H9 (cell line): ENCODE measurements around the gene DERL2. TPM values are rescaled to one million over a fixed set of nuclear protein-coding genes. Genes with fewer than 3 reads are reported as not detected.

ENCODE experiments used
- DNase-seq: peaks from one replicate; pipeline ENCODE4 v3.0.0-alpha.2; 2017
- H2AFZ ChIP-seq: one replicate; pipeline ENCODE4 v1.6.1; 2013; ENCODE audit warnings: mild to moderate bottlenecking, low read length, control low read depth, moderate library complexity
- H2AK5ac ChIP-seq: 2 replicates; pipeline ENCODE4 v1.6.1; 2013; ENCODE audit warnings: low read length, control low read depth, mixed read lengths; ENCODE audit not compliant: insufficient read length
- H2BK120ac ChIP-seq: one replicate; pipeline ENCODE4 v1.6.1; 2013; ENCODE audit warnings: low read depth, mild to moderate bottlenecking, low read length, control low read depth, inconsistent platforms; ENCODE audit not compliant: poor library complexity, severe bottlenecking
- H2BK12ac ChIP-seq: 2 replicates; pipeline ENCODE4 v1.6.1; 2013; ENCODE audit warnings: low read length, control low read depth, mixed read lengths, low read depth; ENCODE audit not compliant: insufficient read length
- H2BK15ac ChIP-seq: 2 replicates; pipeline ENCODE4 v1.6.1; 2013; ENCODE audit warnings: low read depth, low read length, control low read depth
- H2BK20ac ChIP-seq: one replicate; pipeline ENCODE4 v1.6.1; 2013; ENCODE audit warnings: low read depth, mild to moderate bottlenecking, low read length, control low read depth, inconsistent platforms; ENCODE audit not compliant: poor library complexity, severe bottlenecking
- H2BK5ac ChIP-seq: 2 replicates; pipeline ENCODE4 v1.6.1; 2013; ENCODE audit warnings: low read length, control low read depth, mixed read lengths; ENCODE audit not compliant: insufficient read length
- H3K14ac ChIP-seq: 2 replicates; pipeline ENCODE4 v1.6.1; 2013; ENCODE audit warnings: low read length, control low read depth; ENCODE audit not compliant: insufficient read depth
- H3K18ac ChIP-seq: 2 replicates; pipeline ENCODE4 v1.6.1; 2013; ENCODE audit warnings: low read depth, mild to moderate bottlenecking, mixed read lengths, low read length, control low read depth; ENCODE audit not compliant: insufficient read length
- H3K23ac ChIP-seq: 2 replicates; pipeline ENCODE4 v1.6.1; 2013; ENCODE audit warnings: low read length, control low read depth, mixed read lengths, low read depth; ENCODE audit not compliant: insufficient read length
- H3K23me2 ChIP-seq: 2 replicates; pipeline ENCODE4 v1.6.1; 2013; ENCODE audit warnings: low read depth, mild to moderate bottlenecking, mixed read lengths, low read length, control low read depth; ENCODE audit not compliant: insufficient read length, poor library complexity, severe bottlenecking
- H3K27ac ChIP-seq: 2 replicates; pipeline ENCODE4 v1.5.1; 2013; ENCODE audit warnings: low read length, control low read depth, mixed read lengths, low read depth; ENCODE audit not compliant: insufficient read length
- H3K27me3 ChIP-seq: 2 replicates; pipeline ENCODE4 v1.6.1; 2013; ENCODE audit warnings: low read length, control low read depth, inconsistent platforms; ENCODE audit not compliant: insufficient read depth
- H3K4ac ChIP-seq: 2 replicates; pipeline ENCODE4 v1.6.1; 2013; ENCODE audit warnings: low read depth, mild to moderate bottlenecking, control low read depth, inconsistent platforms, low read length, moderate library complexity
- H3K4me1 ChIP-seq: 2 replicates; pipeline ENCODE4 v1.6.1; 2013; ENCODE audit warnings: low read length, control low read depth, inconsistent platforms; ENCODE audit not compliant: insufficient read depth
- H3K4me2 ChIP-seq: 2 replicates; pipeline ENCODE4 v1.6.1; 2013; ENCODE audit warnings: low read length, control low read depth, mixed read lengths; ENCODE audit not compliant: insufficient read length, insufficient read depth
- H3K56ac ChIP-seq: 2 replicates; pipeline ENCODE4 v1.6.1; 2013; ENCODE audit warnings: low read depth, mild to moderate bottlenecking, mixed read lengths, low read length, control low read depth; ENCODE audit not compliant: insufficient read length
- H3K79me1 ChIP-seq: 2 replicates; pipeline ENCODE4 v1.6.1; 2013; ENCODE audit warnings: low read depth, mild to moderate bottlenecking, moderate library complexity, low read length, control low read depth, inconsistent platforms; ENCODE audit not compliant: insufficient read depth, poor library complexity, severe bottlenecking
- H3K79me2 ChIP-seq: 2 replicates; pipeline ENCODE4 v1.6.1; 2013; ENCODE audit warnings: low read length, control low read depth, inconsistent platforms; ENCODE audit not compliant: insufficient read depth
- H3K9ac ChIP-seq: 2 replicates; pipeline ENCODE4 v1.6.1; 2013; ENCODE audit warnings: low read length, control low read depth, mixed read lengths; ENCODE audit not compliant: insufficient read length; ENCODE audit errors: extremely low read depth
- H3K9me3 ChIP-seq: one replicate; pipeline ENCODE4 v1.6.1; 2013; ENCODE audit warnings: low read depth, low read length, inconsistent platforms; ENCODE audit not compliant: control insufficient read depth
- H3T11ph ChIP-seq: one replicate; pipeline ENCODE4 v1.6.1; 2013; ENCODE audit warnings: mild to moderate bottlenecking, low read length, control low read depth, inconsistent platforms
- H4K20me1 ChIP-seq: one replicate; pipeline ENCODE4 v1.6.1; 2013; ENCODE audit not compliant: control insufficient read depth, insufficient read length, insufficient read depth
- H4K5ac ChIP-seq: 2 replicates; pipeline ENCODE4 v1.6.1; 2013; ENCODE audit warnings: low read depth, mild to moderate bottlenecking, mixed read lengths, low read length, control low read depth; ENCODE audit not compliant: insufficient read length
- H4K8ac ChIP-seq: replicated peaks from 2 replicates; pipeline ENCODE4 v1.6.1; 2013; ENCODE audit warnings: low read length, control low read depth, mixed read lengths, low read depth; ENCODE audit not compliant: insufficient read length
- H4K91ac ChIP-seq: 2 replicates; pipeline ENCODE4 v1.6.1; 2013; ENCODE audit warnings: low read depth, mild to moderate bottlenecking, moderate library complexity, mixed read lengths, low read length, control low read depth; ENCODE audit not compliant: insufficient read length
- H3K27ac Mint-ChIP-seq, 3 experiments: 2 replicates in 2 of 3; 3 replicates in 1 of 3; pipeline ENCODE4 v1.8.0; 2020 to 2021; ENCODE audit warnings: mixed read lengths in 3 of 3, mild to moderate bottlenecking in 1 of 3, moderate library complexity in 1 of 3
- H3K27me3 Mint-ChIP-seq: 2 replicates; pipeline ENCODE4 v1.8.0; 2021; ENCODE audit warnings: low read depth, mild to moderate bottlenecking, moderate library complexity, mixed read lengths
- H3K36me3 Mint-ChIP-seq, 3 experiments: 2 replicates in 2 of 3; 3 replicates in 1 of 3; pipeline ENCODE4 v1.8.0; 2020 to 2021; ENCODE audit warnings: low read depth in 3 of 3, mixed read lengths in 3 of 3; ENCODE audit not compliant: insufficient read depth in 1 of 3
- H3K4me1 Mint-ChIP-seq, 2 experiments: 2 replicates each; pipeline ENCODE4 v1.8.0; 2020; ENCODE audit warnings: mixed read lengths in 2 of 2
- H3K4me3 Mint-ChIP-seq, 2 experiments: 2 replicates in 1 of 2; 3 replicates in 1 of 2; pipeline ENCODE4 v1.8.0; 2020 to 2021; ENCODE audit warnings: mild to moderate bottlenecking in 2 of 2, mixed read lengths in 2 of 2, moderate library complexity in 1 of 2
- H3K9me3 Mint-ChIP-seq, 2 experiments: 2 replicates in 1 of 2; 3 replicates in 1 of 2; pipeline ENCODE4 v1.8.0; 2020; ENCODE audit warnings: mild to moderate bottlenecking in 2 of 2, mixed read lengths in 2 of 2, moderate library complexity in 1 of 2
- WGBS: extraction: QIAGEN DNeasy Blood & Tissue Kit; methylation state at CpG from one replicate; pipeline ENCODE4 v1.1.7; 2013; ENCODE audit warnings: missing lambda C conversion rate, low lambda C conversion rate, mixed read lengths; ENCODE audit not compliant: insufficient read length; ENCODE audit errors: extremely low coverage; 5-methylcytosine and 5-hydroxymethylcytosine counted together
- total RNA-seq: library from RNA; stranded (reverse); gene quantifications from 2 replicates; pipeline ENCODE4 v1.2.1, GENCODE V29; 2021
- TF ChIP-seq, protein P1 (sequence below): fragments of 200-600 bp; sonication (generic); conservative IDR thresholded peaks from 3 replicates; pipeline ENCODE4 v1.8.0; 2021; ENCODE audit warnings: antibody characterized with exemption, mild to moderate bottlenecking

The DERL2 gene
- total RNA-seq, 1 experiment from 2014 or later = 83.2 TPM

DNA sequence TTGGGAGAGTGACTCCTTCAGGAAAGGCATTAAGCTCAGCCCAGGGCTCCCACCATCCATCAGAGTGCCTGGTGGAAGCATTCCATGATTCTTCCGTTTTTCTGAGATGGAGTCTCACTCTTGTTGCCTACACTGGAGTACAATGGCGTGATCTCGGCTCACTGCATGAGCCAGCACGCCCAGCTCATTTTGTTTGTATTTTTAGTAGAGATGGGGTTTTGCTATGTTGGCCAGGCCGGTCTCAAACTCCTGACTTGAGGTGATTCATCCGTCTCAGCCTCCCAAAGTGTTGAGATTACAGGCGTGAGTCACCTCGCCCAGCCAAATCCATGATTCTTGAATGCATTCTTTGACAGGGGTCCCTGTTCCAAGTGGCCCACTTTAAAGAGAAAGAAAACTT is 23.5 kb upstream of the DERL2 start:
- Histone ChIP-seq H4K8ac (no peak overlapping the region), H3K4ac (no peak overlapping the region), H3K9me3 (no peaks in the 10 kb centered on the region), H3T11ph (no peak overlapping the region), H3K79me1 (no peaks in the 10 kb centered on the region), H2BK20ac (no peak overlapping the region), H2AFZ (no peak overlapping the region), H3K4me1 (no peaks in the 10 kb centered on the region), H2BK15ac (no peak overlapping the region), H3K56ac (no peak overlapping the region), H2BK5ac (no peak overlapping the region), H3K4me2 (no peak overlapping the region), H2AK5ac (no peak overlapping the region), H3K79me2 (no peaks in the 10 kb centered on the region), H3K14ac (no peak overlapping the region), H3K23me2 (no peaks in the 10 kb centered on the region), H4K5ac (no peak overlapping the region), H3K27ac (no peak overlapping the region), H2BK120ac (no peak overlapping the region), H2BK12ac (no peak overlapping the region), H4K91ac (no peak overlapping the region), H3K23ac (no peak overlapping the region), H4K20me1 (no peaks in the 10 kb centered on the region), H3K27me3 (no peaks in the 10 kb centered on the region), H3K18ac (no peak overlapping the region), H3K9ac (no peak overlapping the region)
- TF ChIP-seq, protein P1, sequence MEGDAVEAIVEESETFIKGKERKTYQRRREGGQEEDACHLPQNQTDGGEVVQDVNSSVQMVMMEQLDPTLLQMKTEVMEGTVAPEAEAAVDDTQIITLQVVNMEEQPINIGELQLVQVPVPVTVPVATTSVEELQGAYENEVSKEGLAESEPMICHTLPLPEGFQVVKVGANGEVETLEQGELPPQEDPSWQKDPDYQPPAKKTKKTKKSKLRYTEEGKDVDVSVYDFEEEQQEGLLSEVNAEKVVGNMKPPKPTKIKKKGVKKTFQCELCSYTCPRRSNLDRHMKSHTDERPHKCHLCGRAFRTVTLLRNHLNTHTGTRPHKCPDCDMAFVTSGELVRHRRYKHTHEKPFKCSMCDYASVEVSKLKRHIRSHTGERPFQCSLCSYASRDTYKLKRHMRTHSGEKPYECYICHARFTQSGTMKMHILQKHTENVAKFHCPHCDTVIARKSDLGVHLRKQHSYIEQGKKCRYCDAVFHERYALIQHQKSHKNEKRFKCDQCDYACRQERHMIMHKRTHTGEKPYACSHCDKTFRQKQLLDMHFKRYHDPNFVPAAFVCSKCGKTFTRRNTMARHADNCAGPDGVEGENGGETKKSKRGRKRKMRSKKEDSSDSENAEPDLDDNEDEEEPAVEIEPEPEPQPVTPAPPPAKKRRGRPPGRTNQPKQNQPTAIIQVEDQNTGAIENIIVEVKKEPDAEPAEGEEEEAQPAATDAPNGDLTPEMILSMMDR = no peak
- no CpG with 5 or more reads among the region's 8 CpGs for WGBS
- Mint-ChIP-seq H3K27ac (no peak overlapping the region), H3K36me3 (no peaks in the 10 kb centered on the region), H3K27me3 (peaks cover 3% of the 10 kb centered on the region), H3K4me1 (peaks cover 8 to 12% of the 10 kb centered on the region in 2 experiments), H3K4me3 (no peak overlapping the region), H3K9me3 (no peaks in the 10 kb centered on the region)
- peak; percentile 12 for DNase-seq
